Brain microvascular endothelial cell (primary cell): ENCODE measurements around the gene SIGLEC9.

Experiments
- DNase-seq: peaks from one replicate; pipeline ENCODE4 v3.0.0-alpha.2; 2020
- H3K27ac ChIP-seq: fragments of 250-450 bp; sonication (Bioruptor Pico); 2 replicates; pipeline ENCODE4 v1.5.1; 2020; ENCODE audit warnings: mild to moderate bottlenecking, moderate library complexity
- H3K27me3 ChIP-seq: fragments of 250-450 bp; sonication (Bioruptor Pico); replicated peaks from 2 replicates; pipeline ENCODE4 v1.5.1; 2020; ENCODE audit warnings: mild to moderate bottlenecking
- H3K36me3 ChIP-seq: fragments of 250-450 bp; sonication (Bioruptor Pico); replicated peaks from 2 replicates; pipeline ENCODE4 v1.5.1; 2020; ENCODE audit warnings: mild to moderate bottlenecking
- H3K4me3 ChIP-seq: 2 replicates; pipeline ENCODE4 v1.5.1; 2011; ENCODE audit warnings: low read depth, mild to moderate bottlenecking, control low read depth, low read length, moderate library complexity
- CTCF ChIP-seq: IDR thresholded peaks from 2 replicates; pipeline ENCODE4 v1.5.1; 2011; ENCODE audit warnings: low read depth, mild to moderate bottlenecking, moderate library complexity, low read length, control low read depth, inconsistent platforms; ENCODE audit errors: missing control alignments
- in situ Hi-C: cut with HindIII; loops from 2 replicates; pipeline ENCODE4 v1.10.0; 2017; ENCODE audit warnings: low sequenced_read_pairs, low pct_ligation_motif_present

SIGLEC9 gene

DNA sequence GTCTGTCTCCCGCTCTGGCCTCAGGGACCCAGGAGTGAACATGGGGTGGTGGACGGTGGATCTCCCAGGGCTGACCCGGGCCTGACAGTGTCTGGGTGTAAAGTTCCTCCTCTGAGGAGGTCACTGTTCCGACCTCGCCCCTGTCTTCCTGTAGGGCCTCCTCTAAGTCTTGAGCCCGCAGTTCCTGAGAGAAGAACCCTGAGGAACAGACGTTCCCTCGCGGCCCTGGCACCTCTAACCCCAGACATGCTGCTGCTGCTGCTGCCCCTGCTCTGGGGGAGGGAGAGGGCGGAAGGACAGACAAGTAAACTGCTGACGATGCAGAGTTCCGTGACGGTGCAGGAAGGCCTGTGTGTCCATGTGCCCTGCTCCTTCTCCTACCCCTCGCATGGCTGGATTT lies at the start of gene SIGLEC9:
TSS of gene SIGLEC9 (plus strand) at position 178 of the 400 bp plus-strand sequence. CDS start at position 247, 69 bp downstream.
- DNase-seq = no peak
- Histone ChIP-seq H3K4me3 (no peak within 1 kb of the TSS), H3K27me3 (no peaks in the 10 kb centered on the region), H3K36me3 (no peaks in the 10 kb centered on the region), H3K27ac (no peak within 1 kb of the TSS)
- TF ChIP-seq CTCF = no peak
- in situ Hi-C loops = no loop called here

DNA sequence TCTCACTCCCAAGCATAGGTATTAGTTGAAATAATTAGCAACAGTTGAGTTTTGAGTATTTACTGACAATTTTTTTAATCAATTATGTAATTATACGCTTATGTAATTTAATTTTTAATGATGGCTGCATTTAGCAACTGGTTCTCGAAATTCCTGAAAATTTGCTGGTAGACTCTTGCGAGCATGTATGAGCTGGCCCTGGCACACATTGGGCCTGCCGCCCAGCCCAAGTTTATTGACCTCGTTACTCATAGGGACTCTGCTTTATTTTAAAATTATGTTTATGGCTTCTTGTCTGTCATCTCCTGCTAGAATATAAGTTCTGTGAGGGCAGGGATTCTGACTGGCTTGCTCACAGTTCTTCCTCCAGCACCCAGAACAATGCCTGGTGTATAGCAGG lies 48.7 kb upstream of the SIGLEC9 start:
- in situ Hi-C loops = no loop called here
- no peak for DNase-seq
- TF ChIP-seq CTCF = no peak
- Histone ChIP-seq H3K36me3 (no peaks in the 10 kb centered on the region), H3K27ac (no peak overlapping the region), H3K4me3 (no peak overlapping the region), H3K27me3 (no peaks in the 10 kb centered on the region)

DNA sequence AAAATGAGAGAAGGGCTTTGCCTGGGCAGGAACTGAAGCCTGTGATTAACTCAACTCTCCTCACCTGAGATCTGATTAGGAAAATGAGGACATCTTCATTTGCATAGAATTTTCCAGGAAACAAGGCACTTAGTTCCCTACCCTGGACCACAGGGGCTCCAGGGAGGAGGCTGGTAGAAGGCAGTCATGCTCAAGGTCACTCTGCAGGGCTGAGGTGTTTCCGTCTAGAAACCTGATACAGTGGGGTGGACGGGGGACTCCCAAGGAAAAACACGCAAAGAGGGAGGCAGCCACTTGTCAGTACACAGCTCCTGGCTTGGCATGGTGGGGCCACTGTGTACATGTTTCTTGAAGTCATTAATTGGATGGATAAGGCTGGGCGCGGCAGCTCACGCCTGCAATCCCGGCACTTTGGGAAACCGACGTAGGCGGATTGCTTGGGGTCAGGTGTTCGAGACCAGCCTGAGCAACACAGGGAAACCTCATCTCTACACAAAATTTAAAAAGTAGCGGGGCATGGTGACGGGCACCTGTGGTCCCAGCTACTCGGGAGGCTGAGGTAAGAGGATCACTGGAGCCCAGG lies 48.0 kb upstream of the SIGLEC9 start:
- no peak for DNase-seq
- no peak for TF ChIP-seq CTCF
- H3K4me3 ChIP-seq = no peak overlapping the region
- no peak overlapping the region for H3K27ac ChIP-seq
- H3K36me3 ChIP-seq = no peaks in the 10 kb centered on the region
- no peaks in the 10 kb centered on the region for H3K27me3 ChIP-seq
- in situ Hi-C loops = no loop called here

DNA sequence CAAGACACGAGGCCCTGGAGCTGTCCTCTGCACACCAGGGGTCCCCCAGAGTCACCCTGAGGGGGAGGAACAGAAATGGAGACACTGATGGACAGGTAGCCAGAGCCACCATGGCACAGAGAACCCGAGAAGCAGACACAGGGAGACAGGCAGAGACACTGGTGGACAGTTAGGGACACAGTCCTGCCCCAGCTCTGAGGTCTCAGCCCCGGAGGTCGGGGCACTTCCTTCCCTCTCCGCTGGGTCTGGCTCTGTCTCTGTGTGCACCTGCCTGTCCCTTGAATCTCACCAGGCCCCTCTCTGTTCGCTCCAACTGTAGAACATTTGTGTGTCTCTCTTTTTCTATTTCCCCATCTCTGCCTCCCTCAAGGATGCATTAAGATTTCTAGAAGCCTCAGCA lies 46.6 kb upstream of the SIGLEC9 start:
- no peak for TF ChIP-seq CTCF
- in situ Hi-C loops = no loop called here
- no peak for DNase-seq
- H3K36me3 ChIP-seq = no peaks in the 10 kb centered on the region
- no peaks in the 10 kb centered on the region for H3K27me3 ChIP-seq
- no peak overlapping the region for H3K4me3 ChIP-seq
- H3K27ac ChIP-seq = no peak overlapping the region

DNA sequence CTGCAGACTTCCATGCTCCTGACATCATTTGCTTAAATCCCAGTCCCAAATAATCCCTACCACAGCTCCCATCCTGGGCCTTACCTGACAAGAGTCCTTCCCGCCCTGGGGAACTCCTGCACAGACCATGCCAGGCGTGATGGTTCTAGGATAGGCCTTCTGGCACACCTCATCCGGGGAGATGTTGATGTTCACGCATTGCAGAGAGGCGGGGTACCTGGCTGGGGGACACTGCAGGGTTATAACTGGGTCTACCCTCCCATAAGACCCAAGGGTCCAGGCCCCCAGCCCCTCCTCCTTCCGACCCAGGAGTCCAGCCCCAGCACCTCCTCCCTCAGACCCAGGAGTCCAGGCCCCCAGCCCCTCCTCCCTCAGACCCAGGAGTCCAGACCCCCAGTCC lies 46.0 kb upstream of the SIGLEC9 start:
- no peak for DNase-seq
- in situ Hi-C loops = no loop called here
- Histone ChIP-seq H3K27ac (no peak overlapping the region), H3K27me3 (no peaks in the 10 kb centered on the region), H3K4me3 (no peak overlapping the region), H3K36me3 (no peaks in the 10 kb centered on the region)
- no peak for TF ChIP-seq CTCF

DNA sequence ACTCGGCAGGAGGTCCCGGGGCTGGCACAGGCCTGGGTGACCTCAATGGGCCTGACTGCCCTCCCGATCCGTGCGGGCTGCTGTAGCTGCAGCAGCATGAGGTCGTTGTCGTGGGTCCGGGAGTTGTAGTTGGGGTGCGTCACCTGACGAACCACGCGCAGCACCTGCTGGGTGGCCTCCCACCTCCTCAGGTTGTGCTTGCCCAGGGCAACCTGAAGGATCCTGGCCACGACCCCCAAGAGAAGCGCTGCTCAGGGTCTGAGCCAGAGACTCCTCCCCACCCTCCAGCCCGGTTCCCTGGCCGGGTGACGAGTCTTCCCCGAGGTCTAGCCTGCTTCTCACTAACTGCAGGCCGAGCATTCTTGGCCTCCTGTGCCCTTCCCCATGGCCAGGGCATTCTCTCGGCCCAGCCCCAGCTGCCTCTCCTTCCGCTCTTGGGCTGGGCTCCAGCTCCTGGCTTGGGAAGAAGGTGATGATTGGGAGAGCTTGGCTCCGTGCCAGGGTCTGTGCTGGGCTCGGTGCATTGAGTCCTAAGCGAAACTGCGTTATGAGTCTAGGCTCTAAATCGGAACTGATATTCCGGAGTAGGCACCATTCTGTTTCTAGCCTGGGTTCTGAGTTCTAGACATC lies 45.1 kb upstream of the SIGLEC9 start:
- H3K36me3 ChIP-seq = no peaks in the 10 kb centered on the region
- H3K4me3 ChIP-seq = no peak overlapping the region
- H3K27ac ChIP-seq = no peak overlapping the region
- TF ChIP-seq CTCF = no peak
- no peak for DNase-seq
- H3K27me3 ChIP-seq = no peaks in the 10 kb centered on the region
- in situ Hi-C loops = no loop called here
